Rectal smooth muscle tissue (tissue), 1 donor: ENCODE data around the gene CD248.

Experiments used
- H3K27ac ChIP-seq: one replicate; pipeline ENCODE4 v1.7.0; 2013; ENCODE audit warnings: low read depth, low read length, inconsistent platforms
- H3K27me3 ChIP-seq: one replicate; pipeline ENCODE4 v1.7.0; 2013; ENCODE audit warnings: low read length; ENCODE audit not compliant: control insufficient read depth, insufficient read depth
- H3K36me3 ChIP-seq: one replicate; pipeline ENCODE4 v1.7.0; 2013; ENCODE audit warnings: low read length; ENCODE audit not compliant: control insufficient read depth, insufficient read depth
- H3K4me1 ChIP-seq: one replicate; pipeline ENCODE4 v1.7.0; 2013; ENCODE audit warnings: low read length; ENCODE audit not compliant: control insufficient read depth, insufficient read depth
- H3K4me3 ChIP-seq: one replicate; pipeline ENCODE4 v1.7.0; 2013; ENCODE audit warnings: low read length
- H3K9ac ChIP-seq: one replicate; pipeline ENCODE4 v1.7.0; 2013; ENCODE audit warnings: low read length

CD248 gene

GRCh38 chr11:66338276-66339161 lies 21.7 kb upstream of the CD248 start:
- H3K4me3 ChIP-seq: no peak overlapping the region
- no peak overlapping the region for H3K27ac ChIP-seq
- peaks cover 10% of the 10 kb centered on the region for H3K4me1 ChIP-seq
- H3K27me3 ChIP-seq: no peaks in the 10 kb centered on the region
- H3K36me3 ChIP-seq: peaks cover 40% of the 10 kb centered on the region
- H3K9ac ChIP-seq: no peak overlapping the region

- no peak overlapping the region for H3K9ac ChIP-seq
These were observed 20.5 kb upstream of the CD248 start for GRCh38 chr11:66337103-66337899.

GRCh38 chr11:66336234-66337102 lies 19.6 kb upstream of the CD248 start, which contains the start of gene RIN1:
RIN1 (minus strand) TSS chr11:66336434; CDS start chr11:66336402, 32 bp downstream.
- H3K27ac ChIP-seq: no peak within 1 kb of the TSS
- H3K27me3 ChIP-seq: no peaks in the 10 kb centered on the region
- peak within 1 kb of the TSS; percentile 81 for H3K4me3 ChIP-seq
- H3K36me3 ChIP-seq: peaks cover 36% of the 10 kb centered on the region
- H3K4me1 ChIP-seq: peaks cover 10% of the 10 kb centered on the region
- peak within 1 kb of the TSS; percentile 11 for H3K9ac ChIP-seq

More at GRCh38 chr11:66337103-66337899, 20.5 kb upstream of the CD248 start:
- H3K36me3 ChIP-seq: peaks cover 40% of the 10 kb centered on the region
- H3K27me3 ChIP-seq: no peaks in the 10 kb centered on the region
- H3K4me3 ChIP-seq: no peak overlapping the region
- H3K4me1 ChIP-seq: peaks cover 10% of the 10 kb centered on the region
- H3K27ac ChIP-seq: no peak overlapping the region

GRCh38 chr11:66335531-66336233 lies 18.8 kb upstream of the CD248 start:
- Histone ChIP-seq H3K4me1 (peaks cover 10% of the 10 kb centered on the region), H3K4me3 (peak overlapping the region; percentile 81), H3K27me3 (no peaks in the 10 kb centered on the region), H3K9ac (peak overlapping the region; percentile 11), H3K36me3 (peaks cover 28% of the 10 kb centered on the region), H3K27ac (no peak overlapping the region)

- Histone ChIP-seq H3K27ac (no peak overlapping the region), H3K27me3 (no peaks in the 10 kb centered on the region), H3K4me3 (peak overlapping the region; percentile 81), H3K9ac (peak overlapping the region; percentile 11), H3K4me1 (peaks cover 10% of the 10 kb centered on the region), H3K36me3 (peaks cover 20% of the 10 kb centered on the region)
These were observed 18.0 kb upstream of the CD248 start for GRCh38 chr11:66334605-66335442.

GRCh38 chr11:66333896-66334604 lies 17.2 kb upstream of the CD248 start:
- Histone ChIP-seq H3K27ac (no peak overlapping the region), H3K27me3 (no peaks in the 10 kb centered on the region), H3K4me3 (no peak overlapping the region), H3K9ac (no peak overlapping the region), H3K36me3 (peaks cover 13% of the 10 kb centered on the region), H3K4me1 (peaks cover 10% of the 10 kb centered on the region)

GRCh38 chr11:66333220-66333877 lies 16.5 kb upstream of the CD248 start:
- peaks cover 10% of the 10 kb centered on the region for H3K4me1 ChIP-seq
- peaks cover 11% of the 10 kb centered on the region for H3K36me3 ChIP-seq
- no peak overlapping the region for H3K27ac ChIP-seq
- H3K27me3 ChIP-seq: no peaks in the 10 kb centered on the region
- no peak overlapping the region for H3K4me3 ChIP-seq
- no peak overlapping the region for H3K9ac ChIP-seq

GRCh38 chr11:66332371-66333219 lies 15.8 kb upstream of the CD248 start:
- no peaks in the 10 kb centered on the region for H3K27me3 ChIP-seq
- H3K36me3 ChIP-seq: peaks cover 5% of the 10 kb centered on the region
- no peak overlapping the region for H3K9ac ChIP-seq
- no peak overlapping the region for H3K27ac ChIP-seq
- peaks cover 10% of the 10 kb centered on the region for H3K4me1 ChIP-seq
- no peak overlapping the region for H3K4me3 ChIP-seq

- Histone ChIP-seq H3K36me3 (peaks cover 2% of the 10 kb centered on the region), H3K4me1 (peaks cover 12% of the 10 kb centered on the region), H3K9ac (no peak overlapping the region)
These were observed 14.9 kb upstream of the CD248 start for GRCh38 chr11:66331542-66332370.

More at GRCh38 chr11:66331542-66332370, 14.9 kb upstream of the CD248 start:
- Histone ChIP-seq H3K27me3 (no peaks in the 10 kb centered on the region), H3K27ac (no peak overlapping the region), H3K4me3 (no peak overlapping the region)
